SH-SY5Y (cell line): ENCODE data around the gene PLXDC2.

Experiments used
- GATA2 ChIP-seq: IDR thresholded peaks from 2 replicates; pipeline ENCODE4 v1.6.1; 2011; ENCODE audit warnings: mild to moderate bottlenecking, low read depth, low read length
- GATA3 ChIP-seq: IDR thresholded peaks from 2 replicates; pipeline ENCODE4 v1.6.1; 2011; ENCODE audit warnings: low read depth, mild to moderate bottlenecking, low read length, moderate library complexity

- no peak for TF ChIP-seq GATA2
- TF ChIP-seq GATA3: no peak
These were observed 98.9 kb downstream of the PLXDC2 start for GRCh38 chr10:19915125-19915524.
